Measurements from ENCODE around the gene ACBD7.

Gene ACBD7

GRCh38 chr10:15121707-15122106, 33.1 kb upstream of the ACBD7 start:
- TF ChIP-seq PAX5 (IDR thresholded peaks at IDR 0.05; ENCODE audit: insufficient read depth, low read length, severe bottlenecking) (no peak), SPI1 (IDR thresholded peaks at IDR 0.05; ENCODE audit: low read depth, low read length) (no peak), POLR2A (IDR thresholded peaks at IDR 0.05; ENCODE audit: low read depth, low read length) (no peak), POLR2AphosphoS5 (IDR thresholded peaks at IDR 0.05; ENCODE audit: low read depth, low read length) (no peak), POU2F2 (IDR thresholded peaks at IDR 0.05; ENCODE audit: low read depth, low read length) (no peak), TAF1 (IDR thresholded peaks at IDR 0.05; ENCODE audit: low read depth, low read length) (no peak)
- DNase-seq (ENCODE audit: insufficient read length, low spot score) (no peak), FAIRE-seq (no peak)

DNA sequence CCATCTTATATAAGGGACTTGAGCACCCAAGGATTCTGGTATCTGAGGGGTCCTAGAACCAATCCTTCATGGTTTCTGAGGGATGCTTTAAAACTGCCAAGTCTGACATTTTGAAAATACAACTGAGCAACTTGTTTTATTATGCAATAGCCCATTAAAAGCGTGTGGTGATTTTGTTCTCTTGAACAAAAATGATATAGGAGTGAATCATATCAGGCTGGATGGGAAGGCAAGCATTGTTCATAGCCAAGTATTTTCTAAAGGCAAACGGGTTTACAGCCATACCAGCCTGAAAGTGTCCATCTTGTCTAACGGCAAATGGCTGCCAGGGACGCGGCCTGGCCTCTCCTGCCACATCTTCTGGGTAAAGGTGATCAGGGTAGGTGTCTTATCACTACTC, 31.9 kb upstream of the ACBD7 start:
- TF ChIP-seq POLR2A (IDR thresholded peaks at IDR 0.05; ENCODE audit: low read depth, low read length) (no peak), SPI1 (IDR thresholded peaks at IDR 0.05; ENCODE audit: low read depth, low read length) (no peak), POLR2AphosphoS5 (IDR thresholded peaks at IDR 0.05; ENCODE audit: low read depth, low read length) (no peak), POU2F2 (IDR thresholded peaks at IDR 0.05; ENCODE audit: low read depth, low read length) (no peak), PAX5 (IDR thresholded peaks at IDR 0.05; ENCODE audit: insufficient read depth, low read length, severe bottlenecking) (no peak), TAF1 (IDR thresholded peaks at IDR 0.05; ENCODE audit: low read depth, low read length) (no peak)
- no peak for DNase-seq (ENCODE audit: insufficient read length, low spot score)
- FAIRE-seq: no peak

DNA sequence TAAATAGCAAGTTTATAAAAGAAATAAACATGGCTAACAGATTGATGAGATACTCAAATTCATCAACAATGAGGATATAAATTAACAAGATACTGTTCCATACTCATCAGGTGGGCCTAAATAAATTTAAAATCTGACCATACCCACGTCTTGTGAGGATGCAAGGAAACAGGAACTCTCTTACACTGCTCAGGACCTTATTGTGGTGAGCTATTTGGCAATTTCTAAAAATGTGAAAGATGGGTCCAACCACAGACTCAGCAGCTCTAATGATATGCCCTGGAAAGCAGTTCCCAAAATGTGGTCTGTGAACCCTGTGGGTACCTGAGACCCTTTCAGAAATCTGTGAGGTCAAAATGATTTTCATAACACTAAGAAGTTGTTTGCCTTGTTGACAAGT, 30.0 kb upstream of the ACBD7 start:
- TF ChIP-seq POU2F2 (IDR thresholded peaks at IDR 0.05; ENCODE audit: low read depth, low read length) (no peak), TAF1 (IDR thresholded peaks at IDR 0.05; ENCODE audit: low read depth, low read length) (no peak), SPI1 (IDR thresholded peaks at IDR 0.05; ENCODE audit: low read depth, low read length) (0 out of 2 replicates have a peak, but pooled peaks have one; percentile 27), POLR2AphosphoS5 (IDR thresholded peaks at IDR 0.05; ENCODE audit: low read depth, low read length) (no peak)
- DNase-seq (ENCODE audit: insufficient read length, low spot score) (no peak), FAIRE-seq (no peak)

DNA sequence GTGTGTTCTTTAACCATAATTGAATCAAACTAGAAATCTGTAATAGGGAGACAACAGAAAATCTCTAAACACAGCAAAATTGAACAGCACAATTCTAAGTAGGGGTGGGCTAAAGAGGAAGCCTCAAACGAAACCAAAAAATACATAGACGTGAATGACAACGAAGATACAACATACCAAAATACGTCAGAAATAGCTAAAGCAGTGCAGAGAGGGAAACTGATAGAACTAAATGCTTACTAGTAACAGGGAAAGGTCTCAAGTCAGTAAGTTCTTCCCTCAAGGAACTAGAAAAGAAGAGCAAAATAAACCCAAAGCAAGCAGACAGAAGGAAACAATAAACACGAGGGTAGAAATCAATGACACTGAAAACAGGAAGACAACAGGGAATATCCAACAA, 27.6 kb upstream of the ACBD7 start:
- FAIRE-seq: no peak

GRCh38 chr10:15113766-15114165, 25.2 kb upstream of the ACBD7 start:
- TF ChIP-seq POLR2AphosphoS5 (IDR thresholded peaks at IDR 0.05; ENCODE audit: low read depth, low read length): no peak
- no peak for TF ChIP-seq TAF1 (IDR thresholded peaks at IDR 0.05; ENCODE audit: low read depth, low read length)
- no peak for TF ChIP-seq POU2F2 (IDR thresholded peaks at IDR 0.05; ENCODE audit: low read depth, low read length)
- TF ChIP-seq PAX5 (IDR thresholded peaks at IDR 0.05; ENCODE audit: insufficient read depth, low read length, severe bottlenecking): no peak
- no peak for TF ChIP-seq POLR2A (IDR thresholded peaks at IDR 0.05; ENCODE audit: low read depth, low read length)
- TF ChIP-seq SPI1 (IDR thresholded peaks at IDR 0.05; ENCODE audit: low read depth, low read length): no peak
- FAIRE-seq (no peak), DNase-seq (ENCODE audit: insufficient read length, low spot score) (no peak)

More for the DNA sequence above, 27.6 kb upstream of the ACBD7 start:
- TF ChIP-seq POU2F2 (IDR thresholded peaks at IDR 0.05; ENCODE audit: low read depth, low read length) (no peak), POLR2A (IDR thresholded peaks at IDR 0.05; ENCODE audit: low read depth, low read length) (no peak)
- DNase-seq (ENCODE audit: insufficient read length, low spot score): no peak

DNA sequence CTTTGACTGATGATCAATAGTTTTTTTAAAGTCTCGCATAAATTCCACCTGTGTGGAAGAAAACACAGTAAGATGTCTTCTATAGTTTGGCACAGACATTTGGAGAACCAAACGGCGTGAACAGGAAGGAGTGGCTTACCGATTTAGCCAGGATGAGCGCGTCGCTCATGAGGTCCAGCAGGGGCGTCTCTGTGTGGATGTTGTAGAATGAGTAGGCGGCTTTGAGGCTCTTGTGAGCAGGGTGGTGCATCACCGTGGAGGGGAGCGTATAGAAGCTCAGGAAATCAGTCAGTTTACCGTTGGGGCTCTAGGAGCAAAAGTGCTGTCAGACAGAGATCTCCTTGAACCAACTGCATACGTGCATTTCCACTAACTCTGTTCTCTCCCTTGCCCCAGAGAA, 24.1 kb upstream of the ACBD7 start:
- DNase-seq (ENCODE audit: insufficient read length, low spot score): no peak
- TF ChIP-seq SPI1 (IDR thresholded peaks at IDR 0.05; ENCODE audit: low read depth, low read length) (no peak), TAF1 (IDR thresholded peaks at IDR 0.05; ENCODE audit: low read depth, low read length) (no peak), PAX5 (IDR thresholded peaks at IDR 0.05; ENCODE audit: insufficient read depth, low read length, severe bottlenecking) (no peak), POU2F2 (IDR thresholded peaks at IDR 0.05; ENCODE audit: low read depth, low read length) (no peak), POLR2AphosphoS5 (IDR thresholded peaks at IDR 0.05; ENCODE audit: low read depth, low read length) (no peak), POLR2A (IDR thresholded peaks at IDR 0.05; ENCODE audit: low read depth, low read length) (no peak)
- no peak for FAIRE-seq

- DNase-seq (ENCODE audit: insufficient read length, low spot score) (peak; percentile 39), FAIRE-seq (peak; percentile 40)
- 0 out of 2 replicates have a peak, but pooled peaks have one; percentile 3 for TF ChIP-seq POLR2A (IDR thresholded peaks at IDR 0.05; ENCODE audit: low read depth, low read length)
- TF ChIP-seq SPI1 (IDR thresholded peaks at IDR 0.05; ENCODE audit: low read depth, low read length): no peak
- TF ChIP-seq POLR2AphosphoS5 (IDR thresholded peaks at IDR 0.05; ENCODE audit: low read depth, low read length): no peak
Measured at GRCh38 chr10:15106352-15107013, 17.9 kb upstream of the ACBD7 start.

GRCh38 chr10:15103513-15103912, 14.9 kb upstream of the ACBD7 start:
- DNase-seq (ENCODE audit: insufficient read length, low spot score) (no peak), FAIRE-seq (no peak)
- no peak for TF ChIP-seq SPI1 (IDR thresholded peaks at IDR 0.05; ENCODE audit: low read depth, low read length)
- no peak for TF ChIP-seq POLR2A (IDR thresholded peaks at IDR 0.05; ENCODE audit: low read depth, low read length)
- TF ChIP-seq POU2F2 (IDR thresholded peaks at IDR 0.05; ENCODE audit: low read depth, low read length): no peak
- no peak for TF ChIP-seq TAF1 (IDR thresholded peaks at IDR 0.05; ENCODE audit: low read depth, low read length)
- no peak for TF ChIP-seq POLR2AphosphoS5 (IDR thresholded peaks at IDR 0.05; ENCODE audit: low read depth, low read length)

DNA sequence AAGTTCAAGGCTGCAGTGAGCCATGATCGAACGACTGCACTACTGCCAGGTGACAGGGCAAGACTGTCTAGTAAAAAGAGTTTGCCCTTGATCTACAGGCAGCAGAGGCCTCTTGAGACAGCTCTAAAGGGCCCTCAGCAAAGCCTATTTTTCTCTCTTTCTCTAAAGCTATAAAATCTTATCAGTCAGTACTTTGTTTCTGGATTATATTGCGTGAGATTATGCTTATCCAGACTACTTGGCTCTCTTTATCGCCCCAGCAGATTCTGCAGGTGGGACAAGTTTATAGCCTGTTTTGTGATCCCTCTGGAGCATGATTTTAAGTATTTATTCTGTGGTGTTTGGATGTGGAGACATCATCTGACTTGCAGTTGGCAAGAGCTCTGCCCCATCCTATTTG, 11.3 kb upstream of the ACBD7 start:
- DNase-seq (ENCODE audit: insufficient read length, low spot score): no peak
- FAIRE-seq: no peak

More for the DNA sequence above, 11.3 kb upstream of the ACBD7 start:
- TF ChIP-seq PAX5 (IDR thresholded peaks at IDR 0.05; ENCODE audit: insufficient read depth, low read length, severe bottlenecking): no peak
- TF ChIP-seq POLR2AphosphoS5 (IDR thresholded peaks at IDR 0.05; ENCODE audit: low read depth, low read length): no peak
- TF ChIP-seq POLR2A (IDR thresholded peaks at IDR 0.05; ENCODE audit: low read depth, low read length): no peak
- no peak for TF ChIP-seq POU2F2 (IDR thresholded peaks at IDR 0.05; ENCODE audit: low read depth, low read length)
- no peak for TF ChIP-seq TAF1 (IDR thresholded peaks at IDR 0.05; ENCODE audit: low read depth, low read length)
- TF ChIP-seq SPI1 (IDR thresholded peaks at IDR 0.05; ENCODE audit: low read depth, low read length): no peak
